Measurements from ENCODE around the gene MPLKIP. TPM values are rescaled to one million over a fixed set of nuclear protein-coding genes. Genes with fewer than 3 reads are reported as not detected.
A peak's percentile ranks its signal among the peaks of the same experiment; 100 is the strongest.
"Not testable (repeated sequence)": the region's sequence is repeated elsewhere in the genome, so short reads cannot be mapped to it uniquely, and the experiment has no call there.

Gene MPLKIP
- polyA plus RNA-seq, 2 of the 4 experiments (the other 2 are of a cell fraction), result 32.2 to 46.0 TPM

DNA sequence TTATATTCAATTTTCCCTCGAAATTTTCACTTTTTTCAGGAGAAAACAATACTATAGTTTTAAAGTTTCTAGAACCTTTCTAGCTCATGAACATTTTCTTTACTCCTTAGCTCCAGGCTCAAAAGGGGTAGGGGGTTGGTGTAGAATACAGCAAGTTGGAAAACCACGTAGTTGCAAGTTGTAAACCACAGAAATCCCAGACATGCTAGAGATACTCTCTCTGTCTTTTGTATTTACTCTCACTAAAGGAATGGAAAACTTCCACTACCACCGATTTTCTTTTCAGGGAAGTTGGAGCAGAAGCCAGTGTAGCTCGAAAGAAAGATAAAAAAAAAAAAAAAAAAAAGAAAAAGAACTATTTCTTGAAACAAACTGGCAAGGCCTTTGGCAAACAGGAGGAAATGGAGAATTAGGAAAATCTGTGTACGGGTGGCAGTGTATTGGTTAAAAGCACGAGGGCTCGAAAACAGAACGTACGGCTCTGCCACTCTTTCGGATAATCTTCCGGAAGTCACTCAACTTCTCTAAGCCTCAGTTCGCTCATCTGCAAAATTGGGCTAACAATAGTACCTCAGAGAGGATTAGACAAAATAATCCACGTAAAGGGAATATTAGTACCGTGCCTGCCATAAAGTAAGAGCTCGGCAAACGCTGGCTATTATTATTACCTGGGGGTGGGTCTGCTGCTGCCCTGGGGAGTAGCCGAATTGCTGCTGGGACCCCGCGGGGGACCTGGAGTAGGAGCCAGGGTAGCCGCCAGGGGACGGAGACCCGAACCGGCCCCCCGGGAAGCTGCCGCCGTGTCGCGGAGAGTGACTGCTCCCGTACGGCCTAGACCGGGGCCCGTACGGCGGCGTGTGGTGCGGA, 628 bp downstream of the MPLKIP start:
- TF ChIP-seq HOXA7 (CRISPR knock-in tag; IDR thresholded peaks at IDR 0.05) (no peak), EP300 (IDR thresholded peaks at IDR 0.05) (no peak), EHF (CRISPR knock-in tag; IDR thresholded peaks at IDR 0.05) (no peak), HDAC2 (IDR thresholded peaks at IDR 0.05) (no peak), KDM5A (IDR thresholded peaks at IDR 0.05) (no peak), RNF2 (IDR thresholded peaks at IDR 0.05; ENCODE audit: borderline replicate concordance, low read depth) (no peak)
- no peak for FAIRE-seq
- ATAC-seq, result peak; percentile 82 to 85; a peak in 5 of 6 replicates
- DNase-seq (ENCODE audit: low read depth in 1 of 2, low spot score in 1 of 2), result peak in 1 of 2 experiments; percentile 36
- ChIA-PET POLR2A (interaction anchor here (0.6 to 1.2 kb wide), 5 partner anchors 16 to 511 kb away, joined by 3 to 6 read pairs (median 3); partner anchors contain the start of gene RALA), CTCF (interaction anchor here (0.6 to 3.1 kb wide), 20 partner anchors 9 to 555 kb away, joined by 3 to 12 read pairs (median 5); no protein-coding TSS in a partner anchor)
- H3K4me2 ChIP-seq, result peak overlapping the region; percentile 95
- no peaks in the 10 kb centered on the region for H3K9me3 ChIP-seq
- WGBS (ENCODE audit: missing lambda C conversion rate), result under 1% methylated on average over 32 of the region's 36 CpGs
- H3K4me3 ChIP-seq, result peak overlapping the region; percentile 94
- H3K4me1 ChIP-seq, result peaks cover 13% of the 10 kb centered on the region; the same call in 2 of the 3 replicates
- H3K27ac ChIP-seq, result peak overlapping the region; percentile 83 to 91

DNA sequence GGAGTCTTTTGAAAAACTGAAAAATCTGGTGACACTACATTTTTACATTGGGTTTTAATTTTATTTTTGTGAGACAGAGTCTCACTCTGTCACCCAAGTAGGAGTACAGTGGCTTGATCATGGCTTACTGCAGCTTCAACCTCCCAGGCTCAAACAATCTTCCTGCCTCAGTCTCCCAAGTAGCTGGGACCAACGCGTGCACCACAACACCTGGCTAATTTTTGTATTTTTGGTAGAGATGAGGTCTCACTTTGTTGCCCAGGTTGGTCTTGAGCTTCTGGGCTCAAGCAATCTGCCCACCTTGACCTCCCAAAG, 11.5 kb downstream of the MPLKIP start:
- WGBS (ENCODE audit: missing lambda C conversion rate), result 100% methylated on average over 2 of the region's 2 CpGs
- TF ChIP-seq, protein P1, sequence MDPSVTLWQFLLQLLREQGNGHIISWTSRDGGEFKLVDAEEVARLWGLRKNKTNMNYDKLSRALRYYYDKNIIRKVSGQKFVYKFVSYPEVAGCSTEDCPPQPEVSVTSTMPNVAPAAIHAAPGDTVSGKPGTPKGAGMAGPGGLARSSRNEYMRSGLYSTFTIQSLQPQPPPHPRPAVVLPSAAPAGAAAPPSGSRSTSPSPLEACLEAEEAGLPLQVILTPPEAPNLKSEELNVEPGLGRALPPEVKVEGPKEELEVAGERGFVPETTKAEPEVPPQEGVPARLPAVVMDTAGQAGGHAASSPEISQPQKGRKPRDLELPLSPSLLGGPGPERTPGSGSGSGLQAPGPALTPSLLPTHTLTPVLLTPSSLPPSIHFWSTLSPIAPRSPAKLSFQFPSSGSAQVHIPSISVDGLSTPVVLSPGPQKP (IDR thresholded peaks at IDR 0.05; ENCODE audit: low read depth, low read length), result no peak
- no peak for TF ChIP-seq EHF (CRISPR knock-in tag; IDR thresholded peaks at IDR 0.05)
- no peak for TF ChIP-seq EP300 (IDR thresholded peaks at IDR 0.05)
- TF ChIP-seq RARB (CRISPR knock-in tag; IDR thresholded peaks at IDR 0.05), result no peak
- no peak for TF ChIP-seq CBX2 (IDR thresholded peaks at IDR 0.05; ENCODE audit: borderline replicate concordance, low read depth)
- TF ChIP-seq ESRRA (IDR thresholded peaks at IDR 0.05; ENCODE audit: borderline replicate concordance, low read length), result no peak
- TF ChIP-seq, protein P2, sequence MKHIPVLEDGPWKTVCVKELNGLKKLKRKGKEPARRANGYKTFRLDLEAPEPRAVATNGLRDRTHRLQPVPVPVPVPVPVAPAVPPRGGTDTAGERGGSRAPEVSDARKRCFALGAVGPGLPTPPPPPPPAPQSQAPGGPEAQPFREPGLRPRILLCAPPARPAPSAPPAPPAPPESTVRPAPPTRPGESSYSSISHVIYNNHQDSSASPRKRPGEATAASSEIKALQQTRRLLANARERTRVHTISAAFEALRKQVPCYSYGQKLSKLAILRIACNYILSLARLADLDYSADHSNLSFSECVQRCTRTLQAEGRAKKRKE (CRISPR knock-in tag; IDR thresholded peaks at IDR 0.05; ENCODE audit: low read depth), result no peak
- no peak for TF ChIP-seq RNF2 (IDR thresholded peaks at IDR 0.05; ENCODE audit: borderline replicate concordance, low read depth)
- TF ChIP-seq MAFK (IDR thresholded peaks at IDR 0.05; ENCODE audit: partially characterized antibody), result no peak
- TF ChIP-seq, protein P3, sequence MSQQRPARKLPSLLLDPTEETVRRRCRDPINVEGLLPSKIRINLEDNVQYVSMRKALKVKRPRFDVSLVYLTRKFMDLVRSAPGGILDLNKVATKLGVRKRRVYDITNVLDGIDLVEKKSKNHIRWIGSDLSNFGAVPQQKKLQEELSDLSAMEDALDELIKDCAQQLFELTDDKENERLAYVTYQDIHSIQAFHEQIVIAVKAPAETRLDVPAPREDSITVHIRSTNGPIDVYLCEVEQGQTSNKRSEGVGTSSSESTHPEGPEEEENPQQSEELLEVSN (IDR thresholded peaks at IDR 0.05; ENCODE audit: borderline replicate concordance, low read depth), result no peak
- TF ChIP-seq, protein P4, sequence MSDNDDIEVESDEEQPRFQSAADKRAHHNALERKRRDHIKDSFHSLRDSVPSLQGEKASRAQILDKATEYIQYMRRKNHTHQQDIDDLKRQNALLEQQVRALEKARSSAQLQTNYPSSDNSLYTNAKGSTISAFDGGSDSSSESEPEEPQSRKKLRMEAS (IDR thresholded peaks at IDR 0.05), result no peak
- TF ChIP-seq CHD2 (IDR thresholded peaks at IDR 0.05; ENCODE audit: low read length, partially characterized antibody), result no peak
- no peak for DNase-seq (ENCODE audit: low read depth in 1 of 2, low spot score in 1 of 2)
- no peak for FAIRE-seq
- ChIA-PET CTCF (interaction anchor here (0.6 to 1.8 kb wide), 3 partner anchors 12 to 1131 kb away, joined by 3 to 6 read pairs (median 5); partner anchors contain the start of genes MPLKIP and SUGCT), POLR2A (no interaction called here)
- Histone ChIP-seq H3K4me1 (no peaks in the 10 kb centered on the region), H3K27ac (no peak overlapping the region), H3K4me3 (no peak overlapping the region), H3K4me2 (no peak overlapping the region), H3K9me3 (no peaks in the 10 kb centered on the region)
- ATAC-seq, result no peak

DNA sequence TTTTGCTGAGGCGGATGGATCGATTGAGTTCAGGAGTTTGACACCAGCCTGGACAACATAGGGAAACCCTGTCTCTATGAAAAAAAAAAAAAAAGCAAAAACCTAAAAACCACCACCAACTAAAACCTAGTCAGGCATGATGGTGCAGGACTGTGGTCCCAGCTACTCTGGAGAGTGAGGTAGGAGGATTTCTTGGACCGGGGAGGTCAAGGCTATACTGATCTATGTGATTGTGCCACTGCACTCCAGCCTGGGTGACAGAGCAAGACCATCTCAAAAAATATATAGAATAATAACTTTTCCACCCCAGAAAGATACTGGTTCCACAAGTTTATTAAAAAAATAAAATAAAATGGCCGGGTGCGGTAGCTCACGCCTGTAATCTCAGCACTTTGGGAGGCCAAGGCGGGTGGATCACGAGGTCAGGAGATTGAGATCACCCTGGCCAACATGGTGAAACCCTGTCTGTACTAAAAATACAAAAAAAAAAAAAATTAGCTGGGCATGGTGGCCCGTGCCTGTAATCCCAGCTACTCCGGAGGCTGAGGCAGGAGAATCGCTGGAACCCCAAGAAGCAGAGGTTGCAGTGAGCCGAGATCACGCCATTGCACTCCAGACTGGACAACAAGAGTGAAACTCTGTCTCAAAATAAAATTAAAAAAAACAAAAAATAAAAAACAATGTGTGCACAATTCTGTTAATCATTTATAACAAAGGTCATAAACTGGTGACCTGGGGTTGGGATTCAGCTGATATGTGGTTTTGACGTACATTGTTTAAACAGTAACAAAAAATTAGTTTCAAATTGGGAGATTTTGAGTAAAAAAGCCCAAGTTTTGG, 12.1 kb downstream of the MPLKIP start:
- DNase-seq (ENCODE audit: low read depth in 1 of 2, low spot score in 1 of 2); H3K27ac ChIP-seq; H3K4me1 ChIP-seq; POLR2A ChIA-PET; FAIRE-seq; H3K4me3 ChIP-seq; ATAC-seq; H3K4me2 ChIP-seq; H3K9me3 ChIP-seq: not testable (repeated sequence)
- 92% methylated on average over 14 of the region's 14 CpGs for WGBS (ENCODE audit: missing lambda C conversion rate)
- CTCF ChIA-PET, result interaction anchor here (0.8 to 1.8 kb wide), 2 partner anchors 12 to 14 kb away, joined by 3 to 6 read pairs; partner anchors contain the start of genes MPLKIP and SUGCT

Measured in A549 (cell line).